Heart left ventricle (tissue), 16 donors: ENCODE data around the gene PALB2. TPM values are rescaled to one million over a fixed set of nuclear protein-coding genes. Genes with fewer than 3 reads are reported as not detected.

Source experiments
- ATAC-seq, 4 donors: fragments of 200-7000 bp; cut with Tn5 transposase; one replicate each; pipeline ENCODE4 v1.9.1; 2020 to 2022; ENCODE audit warnings: moderate library complexity in 4 of 4, mild to moderate bottlenecking in 3 of 4, moderate number of reproducible peaks in 1 of 4
- DNase-seq, 5 donors: peaks; one replicate each; pipeline ENCODE4 v3.0.0-alpha.2; 2020
- H3K27ac ChIP-seq, 12 donors: fragments of 200-600 bp; sonication (generic) in 4 of 12; one replicate each; pipeline versions ENCODE4 v1.5.0 to v1.8.0; 2016 to 2022; ENCODE audit warnings: mild to moderate bottlenecking in 2 of 12
- H3K27me3 ChIP-seq, 9 donors: fragments of 200-600 bp; sonication (generic) in 2 of 9; one replicate each; pipeline versions ENCODE4 v1.5.1 to v1.8.0; 2016 to 2022; ENCODE audit warnings: mild to moderate bottlenecking in 3 of 9
- H3K36me3 ChIP-seq, 9 donors: fragments of 200-600 bp; sonication (generic) in 2 of 9; one replicate each; pipeline versions ENCODE4 v1.5.0 to v1.8.0; 2018 to 2022; ENCODE audit warnings: mild to moderate bottlenecking in 2 of 9
- H3K4me1 ChIP-seq, 12 donors: fragments of 200-600 bp; sonication (generic) in 4 of 12; one replicate each; pipeline versions ENCODE4 v1.5.0 to v1.8.0; 2016 to 2022; ENCODE audit warnings: mild to moderate bottlenecking in 3 of 12
- H3K4me3 ChIP-seq, 12 donors: fragments of 200-600 bp; sonication (generic) in 4 of 12; one replicate each; pipeline versions ENCODE4 v1.5.0 to v1.8.0; 2017 to 2022; ENCODE audit warnings: mild to moderate bottlenecking in 9 of 12, moderate library complexity in 4 of 12
- H3K9me3 ChIP-seq, 12 donors: fragments of 200-600 bp; sonication (generic) in 4 of 12; one replicate each; pipeline versions ENCODE4 v1.5.0 to v1.8.0; 2016 to 2022; ENCODE audit warnings: mild to moderate bottlenecking in 1 of 12
- CTCF ChIP-seq, 12 donors: fragments of 200-600 bp; sonication (generic) in 4 of 12; IDR thresholded peaks; one replicate each; pipeline versions ENCODE4 v1.5.0 to v1.8.0; 2018 to 2022; ENCODE audit warnings: antibody characterized with exemption in 12 of 12, mild to moderate bottlenecking in 5 of 12
- POLR2A ChIP-seq, 2 donors: fragments of 450-650 bp; IDR thresholded peaks; one replicate each; pipeline ENCODE4 v1.6.1; 2017; ENCODE audit warnings: antibody characterized with exemption in 2 of 2, mild to moderate bottlenecking in 2 of 2, moderate library complexity in 2 of 2
- WGBS, 4 donors: extraction: QIAGEN DNeasy Blood & Tissue Kit in 2 of 4; methylation state at CpG; one replicate each; pipeline versions ENCODE4 v1.1.5 to v1.1.7; 2013 to 2018; 5-methylcytosine and 5-hydroxymethylcytosine counted together
- intact Hi-C, 10 donors: fragments of 100-400 bp; cut with DNase I; formaldehyde crosslinking; loops; one replicate each; pipeline versions ENCODE4 v1.11.1 to v1.14.2; 2022
- polyA plus RNA-seq, 2 donors: library from polyadenylated mRNA; stranded (reverse); fragments of 200-250 nt; gene quantifications; one replicate each; pipeline ENCODE4 v1.2.3, GENCODE V29; 2013
- total RNA-seq, 9 donors: library from RNA; depleted of rRNA in 2 of 9; stranded (reverse); fragments of >200 nt in 2 of 9; fragmentation: NEBNext Ultra II Directional in 3 of 9; extraction: Animal tissue kit (Norgen Biotek cat#: 25700) in 3 of 9; gene quantifications; one replicate each; pipeline versions ENCODE4 v1.1.0 to v1.2.4, GENCODE V29; 2016 to 2023
- donor health status: ischemic (EF 13 %, LVEDD 7.1; RV severe dilation, severe dysfunction).
- donor health status: healthy with polysubstance abuse.
- donor health status: DM: no; HTN: yes; CAD: no.
- donor health status: DM: no; HTN: no; CAD: no.
- donor health status: ischemic (EF 25% LVEDD 6.9; RV normal size, moderate dysfunction).
- donor health status: ischemic (EF 25% LVEDD 5.7; RV mildly dilated, moderate dysfunction).
- donor health status: healthy.
- donor health status: DM: yes; HTN: yes; CAD: no.
- donor health status: ischemic (EF 35%, LVEDD 5.7; RV mildly dilated, moderate dysfunction).
- donor health status: nonischemic (EF 11% LVEDD 7.7; RV severe dilation, severe dysfunction).
- donor health status: DM: yes; HTN: yes; CAD: no.
- donor health status: PGD.
- donor health status: ischemic (EF 29% LVEDD 5.4; RV normal size, mild dysfunction).
- donor health status: nonischemic (EF 23%, LVEDD 6.1; RV moderate dilation, normal function).

The PALB2 gene
- total and polyA plus RNA-seq, 11 donors, result 3.4 to 7.4 (median 4.5) TPM

- no peak overlapping the region for H3K27ac ChIP-seq
- no peak overlapping the region for H3K4me3 ChIP-seq
- no peak for TF ChIP-seq CTCF (IDR thresholded peaks at IDR 0.05)
- no peak for TF ChIP-seq POLR2A (IDR thresholded peaks at IDR 0.05)
- peaks cover 7 to 50% (median 29%) of the 10 kb centered on the region in 12 donors for H3K4me1 ChIP-seq
- no peak for ATAC-seq
- H3K9me3 ChIP-seq, result no peaks in the 10 kb centered on the region
- peaks cover 0 to 87% (median 84%) of the 10 kb centered on the region in 9 donors for H3K36me3 ChIP-seq
- DNase-seq, result no peak
- 91 to 96% (median 94%) methylated on average over 13 of the region's 13 CpGs for WGBS, 4 donors
- intact Hi-C loops, result no loop called here
- H3K27me3 ChIP-seq, result no peaks in the 10 kb centered on the region
These were observed 78.6 kb downstream of the PALB2 start for GRCh38 chr16:23562505-23562904.

- DNase-seq, result no peak
- peaks cover 9 to 54% (median 31%) of the 10 kb centered on the region in 12 donors for H3K4me1 ChIP-seq
- H3K27me3 ChIP-seq, result no peaks in the 10 kb centered on the region
- intact Hi-C loops, result no loop called here
- peaks cover 0 to 78% (median 75%) of the 10 kb centered on the region in 9 donors for H3K36me3 ChIP-seq
- TF ChIP-seq CTCF (IDR thresholded peaks at IDR 0.05) (no peak), POLR2A (IDR thresholded peaks at IDR 0.05) (no peak)
- H3K27ac ChIP-seq, result no peak overlapping the region
- 74 to 83% (median 82%) methylated on average over 5 of the region's 5 CpGs for WGBS, 4 donors
- no peak for ATAC-seq
- H3K4me3 ChIP-seq, result no peak overlapping the region
- H3K9me3 ChIP-seq, result no peaks in the 10 kb centered on the region
These were observed 79.5 kb downstream of the PALB2 start for GRCh38 chr16:23561586-23561985.

GRCh38 chr16:23557779-23558702 lies 83.1 kb downstream of the PALB2 start:
- Histone ChIP-seq H3K9me3 (no peaks in the 10 kb centered on the region), H3K27me3 (no peaks in the 10 kb centered on the region), H3K4me3 (peak overlapping the region; percentile 72 to 99 (median 96)), H3K36me3 (peaks cover 0 to 45% (median 39%) of the 10 kb centered on the region in 9 donors), H3K4me1 (peaks cover 9 to 38% (median 25%) of the 10 kb centered on the region in 12 donors), H3K27ac (peak overlapping the region; percentile 76 to 95 (median 90))
- no peak for TF ChIP-seq CTCF (IDR thresholded peaks at IDR 0.05)
- TF ChIP-seq POLR2A (IDR thresholded peaks at IDR 0.05), result no peak
- WGBS, 4 donors, result 1 to 2% (median 2%) methylated on average over 26 to 60 of the region's 60 CpGs
- DNase-seq, result peak in 2 of 5 donors; percentile 43 to 55
- peak in 2 of 4 donors; percentile 30 to 33 for ATAC-seq
- intact Hi-C loops, result loop anchor here (1.0 to 5.0 kb wide), 8 partner anchors 38 to 106 kb away; partner anchors contain the start of genes NDUFAB1 (in 9 of the 10), GGA2 (in 2 of the 10), COG7 (in 1 of the 10) and DCTN5 (in 1 of the 10)
